Vagina (tissue), 2 donors: Measurements from ENCODE around the gene DARS2.
"Not testable (repeated sequence)": the region's sequence is repeated elsewhere in the genome, so short reads cannot be mapped to it uniquely, and the experiment has no call there.

Source experiments
- CTCF ChIP-seq, 3 experiments: fragments of 450-650 bp in 2 of 3; fragments of 200-600 bp in 1 of 3; sonication (generic) in 1 of 3; IDR thresholded peaks; one replicate each; pipeline ENCODE4 v1.5.1; 2017 to 2019; ENCODE audit warnings: antibody characterized with exemption in 3 of 3, mild to moderate bottlenecking in 2 of 3, moderate library complexity in 2 of 3
- POLR2A ChIP-seq, 2 donors: fragments of 450-650 bp; IDR thresholded peaks; one replicate each; pipeline ENCODE4 v1.6.1; 2017; ENCODE audit warnings: antibody characterized with exemption in 2 of 2, mild to moderate bottlenecking in 2 of 2, moderate library complexity in 2 of 2

GRCh38 chr1:173813654-173814053, 10.8 kb upstream of the DARS2 start:
- TF ChIP-seq POLR2A, CTCF (IDR thresholded peaks at IDR 0.05): not testable (repeated sequence)
